Measurements from ENCODE around the gene MAGI2. TPM values are rescaled to one million over a fixed set of nuclear protein-coding genes. Genes with fewer than 3 reads are reported as not detected.

MAGI2 gene
- total RNA-seq, 3 donors from 2014 or later = 9.8 to 22.7 (median 20.2) TPM

- Histone ChIP-seq H3K27me3 (no peaks in the 10 kb centered on the region), H3K27ac (no peak overlapping the region), H3K36me3 (no peaks in the 10 kb centered on the region), H3K4me3 (no peak overlapping the region), H3K4me1 (no peaks in the 10 kb centered on the region), H3K9me3 (no peaks in the 10 kb centered on the region)
- no peak for DNase-seq (ENCODE audit: low spot score in 2 of 2)
- no peak for TF ChIP-seq POLR2A (IDR thresholded peaks at IDR 0.05)
- TF ChIP-seq, protein P1, sequence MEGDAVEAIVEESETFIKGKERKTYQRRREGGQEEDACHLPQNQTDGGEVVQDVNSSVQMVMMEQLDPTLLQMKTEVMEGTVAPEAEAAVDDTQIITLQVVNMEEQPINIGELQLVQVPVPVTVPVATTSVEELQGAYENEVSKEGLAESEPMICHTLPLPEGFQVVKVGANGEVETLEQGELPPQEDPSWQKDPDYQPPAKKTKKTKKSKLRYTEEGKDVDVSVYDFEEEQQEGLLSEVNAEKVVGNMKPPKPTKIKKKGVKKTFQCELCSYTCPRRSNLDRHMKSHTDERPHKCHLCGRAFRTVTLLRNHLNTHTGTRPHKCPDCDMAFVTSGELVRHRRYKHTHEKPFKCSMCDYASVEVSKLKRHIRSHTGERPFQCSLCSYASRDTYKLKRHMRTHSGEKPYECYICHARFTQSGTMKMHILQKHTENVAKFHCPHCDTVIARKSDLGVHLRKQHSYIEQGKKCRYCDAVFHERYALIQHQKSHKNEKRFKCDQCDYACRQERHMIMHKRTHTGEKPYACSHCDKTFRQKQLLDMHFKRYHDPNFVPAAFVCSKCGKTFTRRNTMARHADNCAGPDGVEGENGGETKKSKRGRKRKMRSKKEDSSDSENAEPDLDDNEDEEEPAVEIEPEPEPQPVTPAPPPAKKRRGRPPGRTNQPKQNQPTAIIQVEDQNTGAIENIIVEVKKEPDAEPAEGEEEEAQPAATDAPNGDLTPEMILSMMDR (IDR thresholded peaks at IDR 0.05) = no peak
- TF ChIP-seq POLR2AphosphoS5 (IDR thresholded peaks at IDR 0.05) = no peak
- intact Hi-C loops (cut with DNase I; ENCODE audit: low total_unique reads) = no loop called here
These were observed 528.9 kb downstream of the MAGI2 start for GRCh38 chr7:78924581-78924980.

DNA sequence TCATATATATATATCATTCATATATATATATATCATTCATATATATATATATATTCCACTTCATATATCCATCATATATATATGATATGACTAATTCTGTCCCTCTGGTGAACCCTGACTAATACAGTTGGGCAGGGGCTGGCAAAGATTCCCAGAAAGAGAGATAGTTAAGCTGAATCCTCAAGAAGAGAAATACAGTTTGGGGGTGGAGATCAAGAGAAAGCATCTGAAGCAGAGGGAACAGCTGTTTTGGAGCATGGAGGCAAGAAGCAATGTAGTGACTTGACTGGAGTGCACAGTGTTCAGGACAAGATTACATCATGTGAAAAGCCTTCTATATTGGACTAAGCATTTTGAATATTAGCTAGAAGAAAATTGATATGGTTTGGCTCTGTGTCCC is 540.7 kb downstream of the MAGI2 start:
- Histone ChIP-seq H3K27me3 (no peaks in the 10 kb centered on the region), H3K36me3 (no peaks in the 10 kb centered on the region), H3K4me3 (no peak overlapping the region), H3K9me3 (no peaks in the 10 kb centered on the region), H3K27ac (no peak overlapping the region), H3K4me1 (no peaks in the 10 kb centered on the region)
- TF ChIP-seq POLR2AphosphoS5 (IDR thresholded peaks at IDR 0.05) = no peak
- no peak for TF ChIP-seq POLR2A (IDR thresholded peaks at IDR 0.05)
- TF ChIP-seq, protein P1 (IDR thresholded peaks at IDR 0.05) = no peak
- intact Hi-C loops (cut with DNase I; ENCODE audit: low total_unique reads) = no loop called here
- no peak for DNase-seq (ENCODE audit: low spot score in 2 of 2)

DNA sequence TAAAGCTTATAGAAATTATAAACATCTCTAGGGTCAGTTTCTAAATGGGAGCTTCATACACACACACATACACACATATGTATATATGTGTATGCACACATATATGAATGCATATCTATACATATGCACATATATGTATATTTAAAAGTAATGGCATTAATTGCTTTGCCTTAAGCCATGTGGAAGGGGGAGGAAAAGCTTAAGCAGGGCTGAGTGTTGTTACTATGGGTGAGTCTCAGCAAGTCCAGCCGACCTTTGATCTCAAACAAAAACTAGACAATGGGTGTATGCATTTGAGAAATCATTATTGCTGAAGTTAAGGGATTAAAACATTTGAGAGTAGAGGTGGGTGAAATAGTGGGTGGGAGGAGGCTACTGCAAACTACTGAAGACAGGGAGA is 546.7 kb downstream of the MAGI2 start:
- H3K4me3 ChIP-seq = no peak overlapping the region

DNA sequence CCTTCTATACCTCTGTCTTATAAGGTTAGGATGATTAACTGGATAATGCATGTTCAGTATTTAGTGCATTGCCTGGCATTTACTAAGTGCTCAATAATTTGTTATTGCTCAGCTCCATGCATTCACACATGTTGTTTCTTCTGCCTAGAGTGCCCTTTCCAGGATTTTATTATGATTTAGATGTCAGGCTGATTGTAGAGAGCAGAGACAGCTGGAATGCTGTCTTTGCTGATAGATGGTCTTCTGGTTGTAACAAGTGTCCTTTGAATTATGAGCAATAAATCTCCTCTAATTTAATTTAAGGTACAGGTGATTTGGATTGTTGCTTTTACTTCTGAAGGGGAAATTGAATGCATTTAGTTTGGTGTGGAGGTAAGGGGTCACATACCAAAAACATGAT is 548.0 kb downstream of the MAGI2 start:
- Histone ChIP-seq H3K4me1 (no peaks in the 10 kb centered on the region), H3K4me3 (no peak overlapping the region), H3K36me3 (no peaks in the 10 kb centered on the region), H3K9me3 (no peaks in the 10 kb centered on the region), H3K27me3 (no peaks in the 10 kb centered on the region), H3K27ac (no peak overlapping the region)
- intact Hi-C loops (cut with DNase I; ENCODE audit: low total_unique reads) = no loop called here
- no peak for TF ChIP-seq POLR2AphosphoS5 (IDR thresholded peaks at IDR 0.05)
- no peak for TF ChIP-seq POLR2A (IDR thresholded peaks at IDR 0.05)
- TF ChIP-seq, protein P1 (IDR thresholded peaks at IDR 0.05) = no peak
- DNase-seq (ENCODE audit: low spot score in 2 of 2) = no peak

More for the DNA sequence above, 546.7 kb downstream of the MAGI2 start:
- Histone ChIP-seq H3K9me3 (no peaks in the 10 kb centered on the region), H3K27me3 (no peaks in the 10 kb centered on the region), H3K36me3 (no peaks in the 10 kb centered on the region), H3K4me1 (no peaks in the 10 kb centered on the region), H3K27ac (no peak overlapping the region)
- intact Hi-C loops (cut with DNase I; ENCODE audit: low total_unique reads) = no loop called here
- TF ChIP-seq POLR2A (IDR thresholded peaks at IDR 0.05) (no peak), POLR2AphosphoS5 (IDR thresholded peaks at IDR 0.05) (no peak)
- TF ChIP-seq, protein P1 (IDR thresholded peaks at IDR 0.05) = no peak
- DNase-seq (ENCODE audit: low spot score in 2 of 2) = no peak

GRCh38 chr7:78904983-78905382 is 548.5 kb downstream of the MAGI2 start:
- intact Hi-C loops (cut with DNase I; ENCODE audit: low total_unique reads) = loop anchor here (5.0 kb wide), 1 partner anchor 533 kb away; no protein-coding TSS in a partner anchor
- H3K4me3 ChIP-seq = no peak overlapping the region
- H3K4me1 ChIP-seq = no peaks in the 10 kb centered on the region
- DNase-seq (ENCODE audit: low spot score in 2 of 2) = no peak
- no peak overlapping the region for H3K27ac ChIP-seq
- no peak for TF ChIP-seq POLR2A (IDR thresholded peaks at IDR 0.05)
- TF ChIP-seq, protein P1 (IDR thresholded peaks at IDR 0.05) = no peak
- no peak for TF ChIP-seq POLR2AphosphoS5 (IDR thresholded peaks at IDR 0.05)
- H3K27me3 ChIP-seq = no peaks in the 10 kb centered on the region
- H3K9me3 ChIP-seq = no peaks in the 10 kb centered on the region
- H3K36me3 ChIP-seq = no peaks in the 10 kb centered on the region

Data from breast epithelium (tissue), 4 donors.